Lower lobe of right lung (tissue), 2 donors: Measurements from ENCODE around the gene SAP30L. TPM values are rescaled to one million over a fixed set of nuclear protein-coding genes. Genes with fewer than 3 reads are reported as not detected.

ENCODE experiments used
- ATAC-seq, 2 donors: fragments of 200-7000 bp; cut with Tn5 transposase; one replicate each; pipeline ENCODE4 v1.9.1; 2020 to 2022; ENCODE audit warnings: mild to moderate bottlenecking in 2 of 2, moderate library complexity in 2 of 2
- DNase-seq: peaks from one replicate; pipeline ENCODE4 v3.0.0-alpha.2; 2020
- H3K27ac ChIP-seq: fragments of 200-600 bp; one replicate; pipeline ENCODE4 v1.8.0; 2022
- H3K27me3 ChIP-seq: fragments of 200-600 bp; one replicate; pipeline ENCODE4 v1.8.0; 2022; ENCODE audit warnings: low read depth
- H3K36me3 ChIP-seq: fragments of 200-600 bp; one replicate; pipeline ENCODE4 v1.8.0; 2022; ENCODE audit warnings: mild to moderate bottlenecking
- H3K4me1 ChIP-seq: fragments of 200-600 bp; one replicate; pipeline ENCODE4 v1.8.0; 2022
- H3K4me3 ChIP-seq: fragments of 200-600 bp; one replicate; pipeline ENCODE4 v1.8.0; 2022; ENCODE audit warnings: mild to moderate bottlenecking
- H3K9me3 ChIP-seq: fragments of 200-600 bp; one replicate; pipeline ENCODE4 v1.8.0; 2022
- intact Hi-C: fragments of 100-400 bp; cut with DNase I; formaldehyde crosslinking; loops from one replicate; pipeline ENCODE4 v1.11.0; 2022
- total RNA-seq: library from RNA; stranded (reverse); fragmentation: NEBNext Ultra II Directional; extraction: Animal tissue kit (Norgen Biotek cat#: 25700); gene quantifications from one replicate; pipeline ENCODE4 v1.2.1, GENCODE V29; 2021
- TF ChIP-seq, protein P1 (sequence below): fragments of 200-600 bp; IDR thresholded peaks from one replicate; pipeline ENCODE4 v1.8.0; 2022; ENCODE audit warnings: antibody characterized with exemption, mild to moderate bottlenecking
- donor health status: DM: no; HTN: yes; CAD: no; lungs with severe emphysema.

The SAP30L gene
- total RNA-seq, 1 donor from 2014 or later = 43.2 TPM

DNA sequence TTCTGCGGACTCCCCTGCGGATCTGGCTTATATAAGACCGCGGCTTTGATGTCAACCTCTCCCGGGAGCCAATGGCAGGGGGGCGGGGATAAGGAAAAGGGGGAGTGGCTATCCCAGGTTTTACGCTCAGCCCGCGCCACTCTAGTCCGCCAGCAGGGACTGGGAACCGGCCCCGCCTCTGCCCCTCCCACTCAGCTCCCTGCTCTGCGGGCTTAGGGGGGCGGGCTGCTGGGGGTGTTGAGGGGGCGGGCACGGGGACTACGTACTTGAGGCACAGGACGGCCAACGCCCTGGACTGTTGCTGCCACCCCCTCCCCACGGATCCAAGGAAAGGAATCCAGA lies 32.4 kb downstream of the SAP30L start, which contains the start of gene HAND1:
HAND1 (minus strand) TSS at position 4 of the 342 bp plus-strand sequence. CDS start 219 bp downstream, outside the sequence.
- Histone ChIP-seq H3K9me3 (no peaks in the 10 kb centered on the region), H3K4me3 (peak within 1 kb of the TSS; percentile 38), H3K36me3 (no peaks in the 10 kb centered on the region), H3K27ac (no peak within 1 kb of the TSS), H3K27me3 (peaks cover 100% of the 10 kb centered on the region), H3K4me1 (peaks cover 73% of the 10 kb centered on the region)
- TF ChIP-seq, protein P1, sequence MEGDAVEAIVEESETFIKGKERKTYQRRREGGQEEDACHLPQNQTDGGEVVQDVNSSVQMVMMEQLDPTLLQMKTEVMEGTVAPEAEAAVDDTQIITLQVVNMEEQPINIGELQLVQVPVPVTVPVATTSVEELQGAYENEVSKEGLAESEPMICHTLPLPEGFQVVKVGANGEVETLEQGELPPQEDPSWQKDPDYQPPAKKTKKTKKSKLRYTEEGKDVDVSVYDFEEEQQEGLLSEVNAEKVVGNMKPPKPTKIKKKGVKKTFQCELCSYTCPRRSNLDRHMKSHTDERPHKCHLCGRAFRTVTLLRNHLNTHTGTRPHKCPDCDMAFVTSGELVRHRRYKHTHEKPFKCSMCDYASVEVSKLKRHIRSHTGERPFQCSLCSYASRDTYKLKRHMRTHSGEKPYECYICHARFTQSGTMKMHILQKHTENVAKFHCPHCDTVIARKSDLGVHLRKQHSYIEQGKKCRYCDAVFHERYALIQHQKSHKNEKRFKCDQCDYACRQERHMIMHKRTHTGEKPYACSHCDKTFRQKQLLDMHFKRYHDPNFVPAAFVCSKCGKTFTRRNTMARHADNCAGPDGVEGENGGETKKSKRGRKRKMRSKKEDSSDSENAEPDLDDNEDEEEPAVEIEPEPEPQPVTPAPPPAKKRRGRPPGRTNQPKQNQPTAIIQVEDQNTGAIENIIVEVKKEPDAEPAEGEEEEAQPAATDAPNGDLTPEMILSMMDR = no peak
- intact Hi-C loops = no loop called here
- peak; percentile 37 to 66 for ATAC-seq
- DNase-seq = peak; percentile 56

DNA sequence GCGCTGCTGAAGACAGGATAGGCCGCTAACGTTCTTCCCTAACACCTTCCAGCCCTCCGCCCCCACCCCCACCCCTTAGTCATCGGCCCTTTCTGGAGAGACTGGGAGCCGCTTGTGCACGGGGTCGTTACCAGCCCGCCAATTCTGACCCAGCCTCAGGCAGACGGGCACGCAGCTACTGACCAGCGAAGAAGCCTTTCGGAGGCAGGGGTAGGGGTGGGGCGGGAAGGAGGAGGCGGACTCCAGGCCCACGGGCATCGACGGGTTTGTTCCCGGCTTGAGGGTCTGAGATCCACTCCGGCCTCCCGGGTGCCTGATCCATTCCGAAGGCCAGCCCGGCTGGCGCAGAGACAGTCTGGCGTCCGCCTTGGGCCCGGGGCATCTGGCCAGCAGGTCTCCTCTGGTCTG lies 33.0 kb downstream of the SAP30L start:
- no peak for DNase-seq
- ATAC-seq = no peak
- peaks cover 68% of the 10 kb centered on the region for H3K4me1 ChIP-seq
- H3K27me3 ChIP-seq = peaks cover 100% of the 10 kb centered on the region
- no peaks in the 10 kb centered on the region for H3K9me3 ChIP-seq
- TF ChIP-seq, protein P1 = no peak
- no peak overlapping the region for H3K4me3 ChIP-seq
- intact Hi-C loops = no loop called here
- no peak overlapping the region for H3K27ac ChIP-seq
- H3K36me3 ChIP-seq = no peaks in the 10 kb centered on the region

DNA sequence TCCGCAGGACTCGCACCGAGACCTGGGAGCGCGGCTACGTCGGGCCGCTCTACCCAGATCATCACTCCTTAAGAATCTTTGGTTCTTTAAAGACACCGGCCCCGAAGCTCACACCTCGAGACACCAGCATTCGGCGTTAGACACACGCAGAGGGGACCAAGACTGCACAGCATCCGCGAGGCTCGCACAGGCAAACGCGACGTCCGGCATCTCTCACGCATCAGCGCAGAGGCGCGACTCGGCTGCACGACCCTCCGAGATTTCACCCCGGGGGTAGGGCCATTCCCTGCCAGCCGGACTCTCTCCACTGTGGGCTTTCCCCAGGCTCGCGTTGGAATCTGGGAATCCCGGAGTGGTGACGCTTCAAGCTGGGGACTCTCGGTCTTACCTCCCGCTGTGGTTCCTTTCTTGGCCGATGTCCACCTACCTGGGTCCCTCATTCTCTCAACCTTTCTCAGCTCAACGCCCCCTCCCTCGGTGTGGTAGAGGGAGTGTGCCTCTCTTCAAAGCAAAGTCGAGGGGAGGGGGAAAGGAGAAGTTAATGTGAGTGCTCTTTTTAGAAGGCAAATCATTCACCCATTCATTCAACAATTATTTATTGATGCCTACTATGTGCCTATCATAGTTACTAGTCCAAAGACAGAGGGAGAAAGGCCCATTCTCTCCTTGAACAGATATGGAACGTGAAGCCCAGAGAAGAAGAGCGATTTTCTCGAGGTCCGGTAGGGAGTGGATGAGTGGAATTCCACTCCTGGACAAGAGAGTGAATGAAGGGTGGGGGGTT lies 33.6 kb downstream of the SAP30L start:
- H3K4me1 ChIP-seq = peaks cover 62% of the 10 kb centered on the region
- peaks cover 100% of the 10 kb centered on the region for H3K27me3 ChIP-seq
- H3K4me3 ChIP-seq = no peak overlapping the region
- ATAC-seq (no peak), DNase-seq (no peak)
- intact Hi-C loops = no loop called here
- H3K27ac ChIP-seq = no peak overlapping the region
- H3K9me3 ChIP-seq = no peaks in the 10 kb centered on the region
- no peaks in the 10 kb centered on the region for H3K36me3 ChIP-seq
- TF ChIP-seq, protein P1 = no peak

DNA sequence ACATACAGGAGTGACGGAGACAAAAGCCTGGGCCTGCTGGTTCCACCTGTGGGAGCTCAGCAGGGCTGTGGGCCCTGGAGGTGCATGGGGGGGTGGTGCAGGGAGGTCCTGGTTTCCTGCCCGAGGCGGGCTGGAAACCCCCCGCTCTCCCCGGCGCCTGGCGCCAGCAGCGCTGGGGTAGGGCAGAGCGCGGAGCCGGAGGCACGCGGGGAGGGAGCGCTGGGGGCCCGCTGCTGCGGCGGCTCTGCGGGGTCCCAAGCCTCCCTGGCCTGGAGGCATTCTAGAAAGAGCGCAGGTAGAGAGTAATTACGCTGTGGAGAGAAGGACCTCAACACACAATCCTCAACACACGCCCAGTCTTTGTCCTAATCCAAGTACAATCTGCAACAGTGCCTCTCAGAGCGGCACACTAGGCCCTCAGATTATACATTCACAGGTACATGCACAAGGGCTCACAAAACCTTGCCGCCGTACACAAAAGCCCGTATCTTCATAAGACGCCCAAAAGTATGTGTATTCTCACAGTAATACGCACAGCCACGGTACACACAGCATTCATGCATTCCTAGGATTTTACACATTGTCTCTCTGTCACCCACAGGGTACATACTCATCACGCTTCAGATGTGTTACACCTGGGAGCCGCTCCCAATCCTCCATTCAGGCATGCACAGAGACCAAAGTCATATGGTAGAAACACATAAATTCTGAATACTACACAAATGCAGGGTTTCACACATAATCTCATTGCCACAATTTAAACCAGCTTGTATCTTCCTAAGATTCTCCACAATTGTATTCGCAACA lies 34.4 kb downstream of the SAP30L start:
- TF ChIP-seq, protein P1 = no peak
- ATAC-seq (no peak), DNase-seq (no peak)
- Histone ChIP-seq H3K27me3 (peaks cover 100% of the 10 kb centered on the region), H3K36me3 (no peaks in the 10 kb centered on the region), H3K4me3 (no peak overlapping the region), H3K27ac (no peak overlapping the region), H3K4me1 (peaks cover 54% of the 10 kb centered on the region), H3K9me3 (no peaks in the 10 kb centered on the region)
- intact Hi-C loops = no loop called here

DNA sequence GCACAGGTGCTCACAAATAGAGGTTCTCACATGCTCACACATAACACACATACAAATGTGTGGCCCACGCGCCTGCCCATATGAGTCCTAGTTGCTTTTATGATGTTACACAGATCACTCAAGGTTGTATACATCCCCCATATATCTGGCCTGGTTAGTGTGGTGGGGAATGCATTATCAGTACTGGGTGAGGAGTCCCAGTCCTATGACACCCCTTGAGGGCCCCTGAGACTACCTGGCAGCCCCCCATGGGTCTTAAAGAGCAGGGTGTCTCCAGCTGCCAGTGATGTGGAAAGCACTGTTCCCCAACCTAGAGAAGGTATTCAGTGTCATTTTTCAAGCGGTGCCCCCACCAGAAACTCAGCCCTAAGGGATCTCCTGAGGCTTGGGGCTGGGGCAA lies 35.0 kb downstream of the SAP30L start:
- peaks cover 100% of the 10 kb centered on the region for H3K27me3 ChIP-seq
- DNase-seq (no peak), ATAC-seq (no peak)
- H3K27ac ChIP-seq = no peak overlapping the region
- H3K4me3 ChIP-seq = no peak overlapping the region
- intact Hi-C loops = no loop called here
- TF ChIP-seq, protein P1 = no peak
- H3K9me3 ChIP-seq = no peaks in the 10 kb centered on the region
- H3K4me1 ChIP-seq = peaks cover 47% of the 10 kb centered on the region
- H3K36me3 ChIP-seq = no peaks in the 10 kb centered on the region
